ENCODE measurements around the gene AMOTL2. TPM values are rescaled to one million over a fixed set of nuclear protein-coding genes. Genes with fewer than 3 reads are reported as not detected.

AMOTL2 gene
- total RNA-seq, 1 experiment from 2014 or later: 76.9 TPM

DNA sequence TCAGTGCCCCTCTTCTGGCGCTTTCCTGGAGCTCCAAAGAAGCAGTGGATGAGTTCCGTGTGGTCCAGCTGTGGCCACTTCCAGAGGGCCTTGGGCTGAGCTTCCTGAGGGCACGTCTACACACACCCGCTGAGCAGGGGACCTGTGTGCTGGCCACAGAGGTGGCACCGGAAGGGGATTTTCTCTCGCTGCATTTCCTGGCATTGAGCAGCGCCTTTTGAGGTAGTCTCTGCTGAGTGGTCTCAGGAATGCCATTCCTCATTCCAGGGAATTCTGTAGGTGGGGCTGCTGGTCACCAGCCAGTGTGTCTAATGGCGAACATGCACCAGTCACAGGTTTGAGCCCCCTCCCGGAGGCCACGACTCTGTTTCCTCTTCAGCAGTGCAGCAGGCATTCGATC is 48.1 kb downstream of the AMOTL2 start:
- POLR2A ChIA-PET: interaction anchor here (0.7 to 2.4 kb wide), 4 partner anchors 11 to 48 kb away, joined by 5 to 7 read pairs (median 6); partner anchors contain the start of gene AMOTL2
- TF ChIP-seq, protein P1, sequence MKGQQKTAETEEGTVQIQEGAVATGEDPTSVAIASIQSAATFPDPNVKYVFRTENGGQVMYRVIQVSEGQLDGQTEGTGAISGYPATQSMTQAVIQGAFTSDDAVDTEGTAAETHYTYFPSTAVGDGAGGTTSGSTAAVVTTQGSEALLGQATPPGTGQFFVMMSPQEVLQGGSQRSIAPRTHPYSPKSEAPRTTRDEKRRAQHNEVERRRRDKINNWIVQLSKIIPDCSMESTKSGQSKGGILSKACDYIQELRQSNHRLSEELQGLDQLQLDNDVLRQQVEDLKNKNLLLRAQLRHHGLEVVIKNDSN (CRISPR knock-in tag; IDR thresholded peaks at IDR 0.05): no peak
- TF ChIP-seq, protein P2, sequence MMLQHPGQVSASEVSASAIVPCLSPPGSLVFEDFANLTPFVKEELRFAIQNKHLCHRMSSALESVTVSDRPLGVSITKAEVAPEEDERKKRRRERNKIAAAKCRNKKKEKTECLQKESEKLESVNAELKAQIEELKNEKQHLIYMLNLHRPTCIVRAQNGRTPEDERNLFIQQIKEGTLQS (CRISPR knock-in tag; conservative IDR thresholded peaks at IDR 0.05): no peak
- TF ChIP-seq FOXP1 (CRISPR knock-in tag; IDR thresholded peaks at IDR 0.05; ENCODE audit: borderline replicate concordance) (no peak), E2F1 (CRISPR knock-in tag; IDR thresholded peaks at IDR 0.05) (no peak)

DNA sequence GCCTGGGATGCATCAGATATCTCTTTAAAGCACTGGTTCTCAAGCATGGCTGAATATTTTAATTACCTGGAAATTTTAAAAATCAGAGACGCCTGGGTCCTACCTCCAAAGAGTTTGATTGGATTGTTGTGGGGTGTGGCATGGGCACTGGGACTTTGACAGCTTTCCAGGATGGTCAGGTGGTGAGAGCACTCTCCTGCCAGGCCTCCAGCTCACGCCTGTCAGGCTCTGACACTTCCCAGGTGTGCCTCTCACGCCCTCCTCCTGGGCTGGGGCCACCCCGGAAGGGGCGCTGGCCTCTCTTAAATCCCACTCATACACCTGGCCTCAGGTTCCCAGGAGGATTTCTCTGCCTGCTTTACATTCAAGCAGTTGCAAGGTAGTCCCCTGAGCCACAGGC is 48.5 kb downstream of the AMOTL2 start:
- DNase-seq (ENCODE audit: low spot score) (no peak), ATAC-seq (no peak)
- Mint-ChIP-seq H3K9me3 (no peaks in the 10 kb centered on the region), H3K36me3 (no peaks in the 10 kb centered on the region), H3K4me3 (no peak overlapping the region), H3K27me3 (ENCODE audit: low read depth) (no peaks in the 10 kb centered on the region; the same call in 1 of the 2 replicates), H3K27ac (peak overlapping the region; percentile 19; the same call in 1 of the 2 replicates), H3K4me1 (peaks cover 46% of the 10 kb centered on the region)
- POLR2A ChIA-PET: interaction anchor here (0.7 to 1.1 kb wide), 3 partner anchors 10 to 48 kb away, joined by 5 to 7 read pairs (median 6); partner anchors contain the start of gene AMOTL2
- CTCF ChIA-PET: interaction anchor here (1.2 to 1.4 kb wide), 4 partner anchors 13 to 139 kb away, joined by 3 to 8 read pairs (median 4); partner anchors contain the start of gene AMOTL2
- no peak for TF ChIP-seq MLX (CRISPR knock-in tag; IDR thresholded peaks at IDR 0.05)
- no peak for TF ChIP-seq CBFB (CRISPR knock-in tag; IDR thresholded peaks at IDR 0.05; ENCODE audit: low read depth)
- TF ChIP-seq PREB (CRISPR knock-in tag; IDR thresholded peaks at IDR 0.05; ENCODE audit: borderline replicate concordance): no peak
- no peak for TF ChIP-seq TP53 (CRISPR knock-in tag; IDR thresholded peaks at IDR 0.05)
- no peak for TF ChIP-seq ATF2 (CRISPR knock-in tag; IDR thresholded peaks at IDR 0.05; ENCODE audit: borderline replicate concordance, low read depth)
- TF ChIP-seq IRF1 (CRISPR knock-in tag; IDR thresholded peaks at IDR 0.05): no peak
- TF ChIP-seq MYBL2 (CRISPR knock-in tag; IDR thresholded peaks at IDR 0.05): no peak
- no peak for TF ChIP-seq ZNF138 (CRISPR knock-in tag; conservative IDR thresholded peaks at IDR 0.05)
- no peak for TF ChIP-seq PRRX2 (CRISPR knock-in tag; IDR thresholded peaks at IDR 0.05)
- TF ChIP-seq, protein P3, sequence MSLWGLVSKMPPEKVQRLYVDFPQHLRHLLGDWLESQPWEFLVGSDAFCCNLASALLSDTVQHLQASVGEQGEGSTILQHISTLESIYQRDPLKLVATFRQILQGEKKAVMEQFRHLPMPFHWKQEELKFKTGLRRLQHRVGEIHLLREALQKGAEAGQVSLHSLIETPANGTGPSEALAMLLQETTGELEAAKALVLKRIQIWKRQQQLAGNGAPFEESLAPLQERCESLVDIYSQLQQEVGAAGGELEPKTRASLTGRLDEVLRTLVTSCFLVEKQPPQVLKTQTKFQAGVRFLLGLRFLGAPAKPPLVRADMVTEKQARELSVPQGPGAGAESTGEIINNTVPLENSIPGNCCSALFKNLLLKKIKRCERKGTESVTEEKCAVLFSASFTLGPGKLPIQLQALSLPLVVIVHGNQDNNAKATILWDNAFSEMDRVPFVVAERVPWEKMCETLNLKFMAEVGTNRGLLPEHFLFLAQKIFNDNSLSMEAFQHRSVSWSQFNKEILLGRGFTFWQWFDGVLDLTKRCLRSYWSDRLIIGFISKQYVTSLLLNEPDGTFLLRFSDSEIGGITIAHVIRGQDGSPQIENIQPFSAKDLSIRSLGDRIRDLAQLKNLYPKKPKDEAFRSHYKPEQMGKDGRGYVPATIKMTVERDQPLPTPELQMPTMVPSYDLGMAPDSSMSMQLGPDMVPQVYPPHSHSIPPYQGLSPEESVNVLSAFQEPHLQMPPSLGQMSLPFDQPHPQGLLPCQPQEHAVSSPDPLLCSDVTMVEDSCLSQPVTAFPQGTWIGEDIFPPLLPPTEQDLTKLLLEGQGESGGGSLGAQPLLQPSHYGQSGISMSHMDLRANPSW (CRISPR knock-in tag; conservative IDR thresholded peaks at IDR 0.05; ENCODE audit: low read depth): no peak
- TF ChIP-seq, protein P4, sequence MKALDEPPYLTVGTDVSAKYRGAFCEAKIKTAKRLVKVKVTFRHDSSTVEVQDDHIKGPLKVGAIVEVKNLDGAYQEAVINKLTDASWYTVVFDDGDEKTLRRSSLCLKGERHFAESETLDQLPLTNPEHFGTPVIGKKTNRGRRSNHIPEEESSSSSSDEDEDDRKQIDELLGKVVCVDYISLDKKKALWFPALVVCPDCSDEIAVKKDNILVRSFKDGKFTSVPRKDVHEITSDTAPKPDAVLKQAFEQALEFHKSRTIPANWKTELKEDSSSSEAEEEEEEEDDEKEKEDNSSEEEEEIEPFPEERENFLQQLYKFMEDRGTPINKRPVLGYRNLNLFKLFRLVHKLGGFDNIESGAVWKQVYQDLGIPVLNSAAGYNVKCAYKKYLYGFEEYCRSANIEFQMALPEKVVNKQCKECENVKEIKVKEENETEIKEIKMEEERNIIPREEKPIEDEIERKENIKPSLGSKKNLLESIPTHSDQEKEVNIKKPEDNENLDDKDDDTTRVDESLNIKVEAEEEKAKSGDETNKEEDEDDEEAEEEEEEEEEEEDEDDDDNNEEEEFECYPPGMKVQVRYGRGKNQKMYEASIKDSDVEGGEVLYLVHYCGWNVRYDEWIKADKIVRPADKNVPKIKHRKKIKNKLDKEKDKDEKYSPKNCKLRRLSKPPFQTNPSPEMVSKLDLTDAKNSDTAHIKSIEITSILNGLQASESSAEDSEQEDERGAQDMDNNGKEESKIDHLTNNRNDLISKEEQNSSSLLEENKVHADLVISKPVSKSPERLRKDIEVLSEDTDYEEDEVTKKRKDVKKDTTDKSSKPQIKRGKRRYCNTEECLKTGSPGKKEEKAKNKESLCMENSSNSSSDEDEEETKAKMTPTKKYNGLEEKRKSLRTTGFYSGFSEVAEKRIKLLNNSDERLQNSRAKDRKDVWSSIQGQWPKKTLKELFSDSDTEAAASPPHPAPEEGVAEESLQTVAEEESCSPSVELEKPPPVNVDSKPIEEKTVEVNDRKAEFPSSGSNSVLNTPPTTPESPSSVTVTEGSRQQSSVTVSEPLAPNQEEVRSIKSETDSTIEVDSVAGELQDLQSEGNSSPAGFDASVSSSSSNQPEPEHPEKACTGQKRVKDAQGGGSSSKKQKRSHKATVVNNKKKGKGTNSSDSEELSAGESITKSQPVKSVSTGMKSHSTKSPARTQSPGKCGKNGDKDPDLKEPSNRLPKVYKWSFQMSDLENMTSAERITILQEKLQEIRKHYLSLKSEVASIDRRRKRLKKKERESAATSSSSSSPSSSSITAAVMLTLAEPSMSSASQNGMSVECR (CRISPR knock-in tag; IDR thresholded peaks at IDR 0.05; ENCODE audit: borderline replicate concordance): no peak
- no peak for TF ChIP-seq ATF1 (CRISPR knock-in tag; IDR thresholded peaks at IDR 0.05)
- no peak for TF ChIP-seq FOXJ3 (CRISPR knock-in tag; IDR thresholded peaks at IDR 0.05; ENCODE audit: borderline replicate concordance)
- TF ChIP-seq NR3C1 (CRISPR knock-in tag; conservative IDR thresholded peaks at IDR 0.05; ENCODE audit: low read depth): no peak
- TF ChIP-seq ZBTB21 (CRISPR knock-in tag; IDR thresholded peaks at IDR 0.05; ENCODE audit: borderline replicate concordance): no peak
- TF ChIP-seq GABPB1 (CRISPR knock-in tag; IDR thresholded peaks at IDR 0.05): no peak

More for the DNA sequence above, 48.1 kb downstream of the AMOTL2 start:
- H3K27me3 Mint-ChIP-seq (ENCODE audit: low read depth): no peaks in the 10 kb centered on the region; the same call in 1 of the 2 replicates
- ATAC-seq (peak; percentile 34), DNase-seq (ENCODE audit: low spot score) (no peak)
- H3K4me1 Mint-ChIP-seq: peaks cover 49% of the 10 kb centered on the region
- H3K36me3 Mint-ChIP-seq: no peaks in the 10 kb centered on the region
- 0 out of 2 replicates have a peak overlapping the region, but pooled peaks have one; percentile 70 for H3K27ac Mint-ChIP-seq
- no peak overlapping the region for H3K4me3 Mint-ChIP-seq
- CTCF ChIA-PET: interaction anchor here (1.2 to 1.4 kb wide), 4 partner anchors 13 to 138 kb away, joined by 3 to 8 read pairs (median 4); partner anchors contain the start of gene AMOTL2
- H3K9me3 Mint-ChIP-seq: no peaks in the 10 kb centered on the region

Measured in WTC11 (cell line).